Thymus (tissue), 11 donors: ENCODE data around the gene TYRP1. TPM values are rescaled to one million over a fixed set of nuclear protein-coding genes. Genes with fewer than 3 reads are reported as not detected.

Source experiments
- DNase-seq, 9 donors: peaks; one replicate each; pipeline ENCODE4 v3.0.0-alpha.2; 2013; ENCODE audit warnings: low spot score in 9 of 9, low read depth in 6 of 9, missing footprints in 1 of 9
- H3K27ac ChIP-seq, 2 donors: one replicate each; pipeline ENCODE4 v1.5.1; 2013; ENCODE audit warnings: control low read depth in 1 of 2, low read depth in 1 of 2, low read length in 1 of 2, mild to moderate bottlenecking in 1 of 2, moderate library complexity in 1 of 2
- H3K27me3 ChIP-seq, 2 donors: one replicate each; pipeline ENCODE4 v1.5.1; 2013; ENCODE audit warnings: low read length in 1 of 2; ENCODE audit not compliant: control insufficient read depth in 2 of 2, insufficient read depth in 1 of 2
- H3K36me3 ChIP-seq, 2 donors: one replicate each; pipeline ENCODE4 v1.5.1; 2013; ENCODE audit warnings: low read length in 1 of 2, mild to moderate bottlenecking in 1 of 2, moderate library complexity in 1 of 2; ENCODE audit not compliant: control insufficient read depth in 2 of 2, insufficient read depth in 2 of 2
- H3K4me1 ChIP-seq, 2 donors: one replicate each; pipeline ENCODE4 v1.5.1; 2013; ENCODE audit warnings: low read length in 2 of 2; ENCODE audit not compliant: control insufficient read depth in 2 of 2, insufficient read depth in 2 of 2
- H3K4me3 ChIP-seq, 2 donors: one replicate each; pipeline ENCODE4 v1.5.1; 2013; ENCODE audit warnings: low read length in 2 of 2, control low read depth in 1 of 2, mild to moderate bottlenecking in 1 of 2
- H3K9me3 ChIP-seq, 2 donors: one replicate each; pipeline ENCODE4 v1.5.1; 2013; ENCODE audit warnings: low read length in 1 of 2, mild to moderate bottlenecking in 1 of 2; ENCODE audit not compliant: control insufficient read depth in 2 of 2, insufficient read depth in 1 of 2
- WGBS: extraction: QIAGEN DNeasy Blood & Tissue Kit; methylation state at CpG from one replicate; pipeline ENCODE4 v1.1.7; 2013; 5-methylcytosine and 5-hydroxymethylcytosine counted together
- polyA plus RNA-seq: library from polyadenylated mRNA; stranded (reverse); fragments of 200-250 nt; gene quantifications from one replicate; pipeline ENCODE4 v1.2.3, GENCODE V29; 2013
- total RNA-seq: library from RNA; stranded (reverse); fragments of 120-200 nt; gene quantifications from one replicate; pipeline ENCODE4 v1.2.4, GENCODE V29; 2013
- donor health status: healthy.

Gene TYRP1
- total and polyA plus RNA-seq, 2 donors: 0.09 to 0.19 TPM

DNA sequence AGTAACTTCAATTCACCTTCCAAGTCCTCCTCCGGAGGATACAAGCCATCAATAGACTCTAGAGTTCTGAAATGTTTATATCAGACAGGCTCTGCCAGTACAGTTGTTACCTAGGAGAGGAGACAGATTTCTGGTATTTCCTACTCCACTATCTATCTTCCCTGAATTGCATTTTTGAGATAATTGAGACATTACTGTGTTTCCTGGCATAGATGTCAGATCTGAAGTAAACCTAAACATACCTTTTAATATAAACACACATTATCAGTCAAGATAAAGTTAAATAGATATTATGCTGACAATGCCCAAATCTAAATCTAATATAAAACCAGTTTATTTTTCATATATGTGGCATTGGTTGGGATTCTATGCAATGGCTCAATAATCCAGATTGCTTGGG, 8.2 kb upstream of the TYRP1 start:
- Histone ChIP-seq H3K27ac (no peak overlapping the region), H3K27me3 (no peaks in the 10 kb centered on the region), H3K4me3 (no peak overlapping the region), H3K4me1 (no peaks in the 10 kb centered on the region), H3K9me3 (no peaks in the 10 kb centered on the region), H3K36me3 (no peaks in the 10 kb centered on the region)
- DNase-seq: no peak
- WGBS: 93% methylated on average over 1 of the region's 1 CpG

DNA sequence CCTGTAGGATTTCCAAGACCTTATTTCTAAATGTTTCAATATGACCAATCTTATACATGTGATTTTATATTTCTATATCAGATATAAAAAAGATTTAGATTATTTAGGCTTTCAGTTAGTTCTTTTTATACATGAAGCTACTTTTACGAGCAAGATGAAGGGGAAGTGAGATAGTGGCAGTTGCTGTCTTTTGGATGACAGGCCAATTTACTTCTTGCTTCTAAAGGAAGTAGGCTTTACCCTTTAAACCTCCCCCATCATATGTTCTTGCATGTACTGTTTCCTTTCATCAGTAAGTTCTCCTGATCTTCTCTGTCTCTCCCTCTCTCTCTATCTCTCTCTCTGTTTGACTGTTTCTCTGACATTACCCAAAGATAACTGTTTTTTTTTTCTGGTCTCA, 4.0 kb upstream of the TYRP1 start:
- 19% methylated on average over 1 of the region's 1 CpG for WGBS
- no peak for DNase-seq
- H3K27ac ChIP-seq: no peak overlapping the region
- no peaks in the 10 kb centered on the region for H3K36me3 ChIP-seq
- H3K9me3 ChIP-seq: no peaks in the 10 kb centered on the region
- no peak overlapping the region for H3K4me3 ChIP-seq
- no peaks in the 10 kb centered on the region for H3K27me3 ChIP-seq
- H3K4me1 ChIP-seq: no peaks in the 10 kb centered on the region

DNA sequence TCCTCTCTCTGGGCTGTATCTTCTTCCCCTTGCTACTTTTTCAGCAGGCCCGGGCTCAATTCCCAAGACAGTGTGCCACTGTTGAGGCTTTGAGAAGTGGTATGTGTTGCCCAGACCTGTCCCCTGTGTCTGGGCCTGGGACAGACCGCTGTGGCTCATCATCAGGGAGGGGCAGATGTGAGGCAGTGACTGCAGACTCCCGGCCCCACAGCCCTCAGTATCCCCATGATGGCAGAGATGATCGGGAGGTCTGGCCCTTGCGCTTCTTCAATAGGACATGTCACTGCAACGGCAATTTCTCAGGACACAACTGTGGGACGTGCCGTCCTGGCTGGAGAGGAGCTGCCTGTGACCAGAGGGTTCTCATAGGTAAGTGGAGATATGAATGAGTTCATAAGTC, 828 bp downstream of the TYRP1 start:
- H3K27me3 ChIP-seq: no peaks in the 10 kb centered on the region
- WGBS: 95% methylated on average over 8 of the region's 8 CpGs
- no peaks in the 10 kb centered on the region for H3K9me3 ChIP-seq
- H3K36me3 ChIP-seq: no peaks in the 10 kb centered on the region
- H3K4me3 ChIP-seq: no peak overlapping the region
- no peak overlapping the region for H3K27ac ChIP-seq
- no peaks in the 10 kb centered on the region for H3K4me1 ChIP-seq
- DNase-seq: no peak

DNA sequence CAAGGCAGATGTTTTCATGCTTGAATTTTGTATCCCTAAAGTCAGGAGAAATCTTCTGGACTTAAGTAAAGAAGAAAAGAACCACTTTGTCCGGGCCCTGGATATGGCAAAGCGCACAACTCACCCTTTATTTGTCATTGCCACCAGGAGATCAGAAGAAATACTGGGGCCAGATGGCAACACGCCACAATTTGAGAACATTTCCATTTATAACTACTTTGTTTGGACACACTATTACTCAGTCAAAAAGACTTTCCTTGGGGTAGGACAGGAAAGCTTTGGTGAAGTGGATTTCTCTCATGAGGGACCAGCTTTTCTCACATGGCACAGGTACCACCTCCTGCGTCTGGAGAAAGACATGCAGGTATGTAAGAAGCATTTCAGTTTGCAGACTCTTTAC, 2.3 kb downstream of the TYRP1 start:
- H3K9me3 ChIP-seq: no peaks in the 10 kb centered on the region
- H3K4me1 ChIP-seq: no peaks in the 10 kb centered on the region
- H3K27ac ChIP-seq: no peak overlapping the region
- no peaks in the 10 kb centered on the region for H3K36me3 ChIP-seq
- no peak overlapping the region for H3K4me3 ChIP-seq
- H3K27me3 ChIP-seq: no peaks in the 10 kb centered on the region
- no peak for DNase-seq
- WGBS: 95% methylated on average over 4 of the region's 4 CpGs

DNA sequence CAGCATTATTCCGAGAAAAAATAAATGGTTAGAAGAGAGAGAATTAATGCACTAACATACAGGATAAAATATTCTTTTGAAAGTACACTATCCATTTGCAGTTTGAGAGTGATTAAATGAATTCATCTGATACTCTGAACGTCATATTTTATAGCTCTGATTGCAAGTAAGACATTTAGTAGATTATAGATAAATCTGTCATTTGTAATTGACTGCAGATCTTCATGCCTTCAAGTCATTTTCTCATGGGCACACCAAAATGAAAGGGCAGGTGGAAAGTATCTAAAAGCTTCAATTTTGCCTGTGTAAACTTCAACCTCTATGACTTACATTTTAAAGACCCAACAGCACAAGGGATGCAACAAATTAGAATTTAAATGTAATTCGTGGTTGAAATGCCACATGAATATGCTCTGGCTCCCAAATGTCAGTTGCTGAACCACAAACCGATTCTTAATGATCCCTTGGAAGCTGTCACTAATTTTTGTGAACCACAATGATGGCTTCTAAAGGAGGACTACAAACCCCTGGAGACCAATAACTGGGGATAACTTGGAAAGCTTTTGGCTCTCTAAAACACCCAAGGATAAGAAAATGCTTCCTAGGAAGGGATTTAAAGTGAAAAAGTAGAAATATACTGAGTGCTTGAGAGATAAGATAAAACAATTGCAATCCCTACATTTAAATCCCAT, 3.9 kb downstream of the TYRP1 start:
- DNase-seq: no peak
- 44% methylated on average over 4 of the region's 4 CpGs for WGBS
- Histone ChIP-seq H3K27ac (no peak overlapping the region), H3K4me1 (no peaks in the 10 kb centered on the region), H3K36me3 (no peaks in the 10 kb centered on the region), H3K27me3 (no peaks in the 10 kb centered on the region), H3K9me3 (no peaks in the 10 kb centered on the region), H3K4me3 (no peak overlapping the region)

DNA sequence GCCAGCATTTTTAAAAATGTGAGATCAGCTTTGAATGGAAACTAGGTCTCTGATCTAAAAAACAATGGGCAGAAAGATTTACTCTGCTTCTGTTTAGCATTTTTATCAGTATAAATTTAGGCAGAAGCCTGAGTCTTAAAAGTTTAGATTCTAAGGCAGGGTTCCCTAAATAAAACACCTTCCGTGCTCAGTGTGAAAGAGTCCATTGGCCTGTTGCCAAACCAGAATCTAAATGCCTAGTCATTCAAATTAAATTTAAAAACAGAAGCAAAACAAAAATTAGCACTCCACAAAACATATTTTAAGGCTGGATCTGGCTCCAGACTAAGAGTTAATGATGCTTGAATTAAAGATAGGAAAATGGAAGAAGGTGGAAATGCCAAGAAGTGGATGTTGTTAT, 4.5 kb downstream of the TYRP1 start:
- Histone ChIP-seq H3K27ac (no peak overlapping the region), H3K27me3 (no peaks in the 10 kb centered on the region), H3K4me1 (no peaks in the 10 kb centered on the region), H3K36me3 (no peaks in the 10 kb centered on the region), H3K4me3 (no peak overlapping the region), H3K9me3 (no peaks in the 10 kb centered on the region)
- 7% methylated on average over 1 of the region's 1 CpG for WGBS
- no peak for DNase-seq

DNA sequence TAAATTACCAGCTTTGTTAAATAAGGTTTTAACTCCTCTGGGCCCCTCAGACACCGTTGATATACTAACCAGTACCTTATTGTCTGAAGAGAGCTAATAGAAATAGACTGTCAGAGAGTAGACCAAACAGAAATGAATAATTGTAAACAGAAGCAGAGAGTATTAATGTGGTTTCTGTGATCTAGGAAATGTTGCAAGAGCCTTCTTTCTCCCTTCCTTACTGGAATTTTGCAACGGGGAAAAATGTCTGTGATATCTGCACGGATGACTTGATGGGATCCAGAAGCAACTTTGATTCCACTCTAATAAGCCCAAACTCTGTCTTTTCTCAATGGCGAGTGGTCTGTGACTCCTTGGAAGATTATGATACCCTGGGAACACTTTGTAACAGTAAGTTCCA, 5.1 kb downstream of the TYRP1 start:
- Histone ChIP-seq H3K9me3 (no peaks in the 10 kb centered on the region), H3K4me1 (no peaks in the 10 kb centered on the region), H3K27me3 (no peaks in the 10 kb centered on the region), H3K27ac (no peak overlapping the region), H3K4me3 (no peak overlapping the region), H3K36me3 (no peaks in the 10 kb centered on the region)
- no peak for DNase-seq
- 57% methylated on average over 4 of the region's 4 CpGs for WGBS

DNA sequence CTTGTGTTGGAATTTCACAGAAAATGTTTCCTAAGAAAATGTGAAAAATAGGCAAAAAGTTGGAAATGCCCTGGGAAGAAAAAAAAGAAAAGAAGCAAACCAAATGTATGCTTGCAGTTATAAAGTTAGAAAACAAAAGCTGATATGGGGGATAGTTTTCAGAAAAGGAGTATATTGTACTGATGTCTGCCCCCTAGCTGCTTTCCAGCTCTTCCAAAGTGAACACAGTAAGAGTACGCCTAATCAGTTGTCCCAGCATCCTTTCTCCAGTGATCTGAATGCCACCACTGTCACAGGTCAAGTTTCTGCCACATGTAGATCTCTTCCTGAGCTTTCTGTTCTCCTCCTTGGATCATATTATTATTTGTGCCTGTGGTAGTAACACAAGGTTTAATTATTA, 5.8 kb downstream of the TYRP1 start:
- H3K36me3 ChIP-seq: no peaks in the 10 kb centered on the region
- no peak overlapping the region for H3K27ac ChIP-seq
- no peaks in the 10 kb centered on the region for H3K4me1 ChIP-seq
- 98% methylated on average over 1 of the region's 1 CpG for WGBS
- no peak overlapping the region for H3K4me3 ChIP-seq
- DNase-seq: no peak
- no peaks in the 10 kb centered on the region for H3K9me3 ChIP-seq
- H3K27me3 ChIP-seq: no peaks in the 10 kb centered on the region

DNA sequence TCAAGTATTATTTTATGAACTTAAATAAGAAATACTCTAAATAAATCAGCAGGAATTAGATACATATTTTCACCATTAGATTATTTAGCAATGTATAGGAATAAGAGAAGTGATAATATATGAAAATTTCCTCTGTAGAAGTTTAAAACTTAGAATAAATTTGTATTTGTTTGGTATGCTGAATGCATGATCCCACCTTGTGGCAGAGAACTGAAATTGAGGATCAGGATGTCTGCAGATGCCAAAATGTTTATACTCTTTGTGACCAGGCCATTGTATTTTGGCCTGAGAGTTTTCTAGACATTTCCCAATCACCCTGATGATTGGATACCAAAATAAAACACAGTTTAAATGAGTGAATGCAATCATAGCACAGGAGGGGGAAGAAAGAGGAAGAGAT, 6.3 kb downstream of the TYRP1 start:
- no peaks in the 10 kb centered on the region for H3K4me1 ChIP-seq
- no peak for DNase-seq
- H3K27me3 ChIP-seq: no peaks in the 10 kb centered on the region
- no peak overlapping the region for H3K4me3 ChIP-seq
- H3K36me3 ChIP-seq: no peaks in the 10 kb centered on the region
- H3K9me3 ChIP-seq: no peaks in the 10 kb centered on the region
- no peak overlapping the region for H3K27ac ChIP-seq

DNA sequence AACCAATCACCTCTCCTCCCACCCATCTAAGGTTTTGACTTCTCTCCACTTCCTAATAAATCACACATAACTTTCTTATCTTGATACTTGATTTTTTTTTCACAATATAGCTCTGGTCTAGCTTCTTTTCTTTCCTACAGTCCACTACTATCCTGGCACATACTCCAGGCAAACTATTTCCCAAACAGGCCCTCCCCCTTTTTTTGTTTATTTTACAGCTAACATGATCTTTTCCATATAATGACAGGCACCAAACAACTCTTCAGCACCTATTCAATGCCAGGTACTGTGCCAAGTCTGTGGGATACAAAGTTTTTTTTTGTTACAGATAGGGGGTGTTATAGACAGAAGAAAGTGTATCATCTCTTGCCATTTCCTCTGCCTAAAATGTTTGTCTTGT, 7.9 kb downstream of the TYRP1 start:
- no peak overlapping the region for H3K4me3 ChIP-seq
- no peak overlapping the region for H3K27ac ChIP-seq
- DNase-seq: no peak
- no peaks in the 10 kb centered on the region for H3K4me1 ChIP-seq
- no peaks in the 10 kb centered on the region for H3K9me3 ChIP-seq
- no peaks in the 10 kb centered on the region for H3K27me3 ChIP-seq
- H3K36me3 ChIP-seq: no peaks in the 10 kb centered on the region
